ENCODE data around the gene ARHGAP29. TPM values are rescaled to one million over a fixed set of nuclear protein-coding genes. Genes with fewer than 3 reads are reported as not detected.

Gene ARHGAP29
- total and polyA plus RNA-seq, 8 donors: 42.3 to 66.8 (median 62.1) TPM

DNA sequence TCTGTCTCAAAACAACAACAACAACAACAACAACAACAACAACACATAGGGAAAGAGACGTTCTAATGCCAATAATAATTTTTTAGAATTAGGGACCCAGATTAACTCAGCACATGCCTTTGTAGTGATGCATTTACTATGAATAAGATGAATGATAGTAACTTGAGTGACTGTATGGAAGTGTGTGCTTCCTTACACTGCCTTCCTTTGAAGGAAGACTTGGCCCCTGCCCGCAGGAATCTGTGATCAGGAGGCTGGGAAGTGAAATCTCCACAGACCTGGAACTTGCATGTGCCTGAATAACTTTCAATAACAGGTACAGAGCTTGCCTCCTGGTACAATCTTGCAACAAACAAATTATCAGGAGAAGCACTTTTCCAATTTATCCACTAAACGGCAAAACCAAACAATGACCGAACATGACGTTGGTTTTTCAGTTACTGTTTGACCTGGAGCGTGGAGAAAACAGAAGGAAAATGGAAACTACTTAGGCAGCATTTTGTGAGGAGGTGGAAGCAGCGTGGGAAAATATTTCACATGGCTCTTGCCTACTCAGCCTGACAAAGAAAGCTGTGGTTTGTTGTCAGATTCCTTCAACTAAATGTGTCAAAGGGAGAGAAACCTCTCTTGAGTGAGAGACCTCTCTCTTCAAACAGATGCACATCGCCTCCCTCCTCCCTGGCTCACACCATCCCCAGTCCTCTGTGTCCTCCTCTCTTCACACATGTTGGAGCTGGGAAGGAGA lies 106.4 kb downstream of the ARHGAP29 start:
- no peak overlapping the region for H3K4me3 ChIP-seq
- no peak for DNase-seq
- intact Hi-C loops (cut with DNase I): no loop called here
- H3K4me1 ChIP-seq: no peaks in the 10 kb centered on the region
- no peaks in the 10 kb centered on the region for H3K36me3 ChIP-seq
- no peaks in the 10 kb centered on the region for H3K27me3 ChIP-seq
- ATAC-seq: no peak
- no peak for TF ChIP-seq CTCF (IDR thresholded peaks at IDR 0.05)
- H3K9me3 ChIP-seq: peaks cover 0 to 9% of the 10 kb centered on the region in 2 donors
- no peak overlapping the region for H3K27ac ChIP-seq

DNA sequence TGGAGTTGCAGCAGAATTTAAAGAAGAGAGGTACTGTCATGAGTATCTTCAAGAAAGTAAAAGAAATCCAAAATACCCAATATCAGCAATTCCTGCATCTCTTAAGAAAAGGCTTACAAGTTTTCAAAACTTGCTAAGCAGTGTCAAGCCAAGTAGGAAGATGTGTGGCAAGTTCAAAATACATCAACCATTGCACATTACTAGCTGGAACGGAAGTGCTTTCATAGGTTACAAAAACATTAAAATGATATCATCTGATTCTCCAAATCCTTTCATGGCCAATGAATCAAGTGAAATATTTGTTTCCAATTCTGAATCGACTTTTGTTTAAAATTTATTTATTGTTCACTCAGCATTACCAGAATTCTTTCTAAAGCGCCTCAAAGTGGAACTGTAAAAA lies 110.7 kb downstream of the ARHGAP29 start:
- no peak overlapping the region for H3K27ac ChIP-seq
- TF ChIP-seq CTCF (IDR thresholded peaks at IDR 0.05): no peak
- ATAC-seq: no peak
- no peaks in the 10 kb centered on the region for H3K9me3 ChIP-seq
- intact Hi-C loops (cut with DNase I): no loop called here
- no peaks in the 10 kb centered on the region for H3K27me3 ChIP-seq
- no peak overlapping the region for H3K4me3 ChIP-seq
- H3K36me3 ChIP-seq: no peaks in the 10 kb centered on the region
- no peak for DNase-seq
- no peaks in the 10 kb centered on the region for H3K4me1 ChIP-seq

DNA sequence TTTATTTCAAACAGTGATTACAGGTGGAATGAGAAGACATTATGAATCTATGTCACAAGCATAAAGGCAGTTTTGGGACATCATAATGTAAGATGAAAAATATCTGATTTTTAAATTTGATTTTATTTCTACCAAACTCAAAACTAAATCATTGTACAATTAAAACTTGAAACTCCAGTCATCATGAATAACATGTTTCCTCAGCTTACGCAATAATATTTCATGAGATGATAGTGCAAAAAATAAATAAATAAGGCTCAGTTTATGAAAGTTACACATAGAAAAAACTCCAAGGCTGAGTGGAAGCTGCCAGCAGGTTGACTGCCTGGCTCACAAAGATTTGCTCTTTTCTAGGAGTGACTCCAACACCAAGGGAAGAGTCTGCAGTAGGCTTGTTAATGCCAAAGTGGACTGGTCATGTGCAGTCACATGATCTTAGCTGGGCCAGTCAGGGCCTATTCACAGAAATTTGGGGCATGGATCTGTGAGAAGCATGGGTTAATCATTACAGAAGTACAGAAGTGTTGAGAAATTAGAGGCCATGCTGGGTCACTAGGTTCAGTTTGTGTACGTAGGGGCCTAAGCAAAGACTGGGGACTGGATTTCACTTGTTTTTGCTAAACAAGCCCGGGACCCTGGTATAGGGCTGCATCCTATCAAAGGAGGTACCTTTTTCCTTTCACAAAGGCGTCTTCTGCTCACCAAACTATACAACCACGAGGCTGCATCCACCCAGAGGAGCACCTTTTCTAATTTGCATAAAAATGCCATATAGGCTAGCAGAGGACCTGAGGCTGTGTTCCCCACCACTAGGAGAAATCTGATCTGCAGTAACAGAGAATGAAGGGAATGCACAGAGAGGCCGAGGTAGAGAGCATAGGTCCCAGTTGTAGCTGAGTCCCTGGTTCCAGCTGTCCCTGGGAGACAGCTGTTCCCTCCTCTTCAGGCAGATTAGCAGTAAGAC lies 111.6 kb downstream of the ARHGAP29 start:
- TF ChIP-seq CTCF (IDR thresholded peaks at IDR 0.05): no peak
- no peaks in the 10 kb centered on the region for H3K36me3 ChIP-seq
- DNase-seq: no peak
- H3K4me3 ChIP-seq: no peak overlapping the region
- no peak for ATAC-seq
- H3K9me3 ChIP-seq: no peaks in the 10 kb centered on the region
- H3K4me1 ChIP-seq: no peaks in the 10 kb centered on the region
- intact Hi-C loops (cut with DNase I): no loop called here
- H3K27ac ChIP-seq: no peak overlapping the region
- H3K27me3 ChIP-seq: no peaks in the 10 kb centered on the region

DNA sequence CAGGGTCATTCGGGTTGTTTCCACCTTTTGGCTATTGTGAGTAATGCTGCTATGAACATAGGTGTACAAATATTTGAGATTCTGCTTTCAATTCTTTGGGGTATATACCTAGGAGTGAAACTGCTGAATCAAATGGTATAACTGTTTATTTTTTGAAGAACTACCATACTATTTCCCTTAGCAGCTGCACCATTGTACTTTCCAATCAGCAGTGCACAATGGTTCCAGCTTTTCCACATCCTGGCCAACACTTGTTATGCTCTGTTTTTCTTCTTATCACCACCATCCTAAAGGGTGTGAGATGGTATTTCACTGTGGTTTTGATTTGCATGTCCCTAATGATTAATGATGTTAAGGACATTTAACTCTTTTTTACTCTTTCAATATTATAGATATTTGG lies 112.8 kb downstream of the ARHGAP29 start:
- intact Hi-C loops (cut with DNase I): no loop called here
- Histone ChIP-seq H3K4me3 (no peak overlapping the region), H3K27me3 (no peaks in the 10 kb centered on the region), H3K27ac (no peak overlapping the region), H3K9me3 (no peaks in the 10 kb centered on the region), H3K36me3 (no peaks in the 10 kb centered on the region), H3K4me1 (no peaks in the 10 kb centered on the region)
- DNase-seq (no peak), ATAC-seq (no peak)
- no peak for TF ChIP-seq CTCF (IDR thresholded peaks at IDR 0.05)

Measured in left lung (tissue), 10 donors.